ENCODE data around the gene ZRANB3. TPM values are rescaled to one million over a fixed set of nuclear protein-coding genes. Genes with fewer than 3 reads are reported as not detected.

The ZRANB3 gene
- total RNA-seq, 1 donor from 2014 or later = 1.4 TPM

DNA sequence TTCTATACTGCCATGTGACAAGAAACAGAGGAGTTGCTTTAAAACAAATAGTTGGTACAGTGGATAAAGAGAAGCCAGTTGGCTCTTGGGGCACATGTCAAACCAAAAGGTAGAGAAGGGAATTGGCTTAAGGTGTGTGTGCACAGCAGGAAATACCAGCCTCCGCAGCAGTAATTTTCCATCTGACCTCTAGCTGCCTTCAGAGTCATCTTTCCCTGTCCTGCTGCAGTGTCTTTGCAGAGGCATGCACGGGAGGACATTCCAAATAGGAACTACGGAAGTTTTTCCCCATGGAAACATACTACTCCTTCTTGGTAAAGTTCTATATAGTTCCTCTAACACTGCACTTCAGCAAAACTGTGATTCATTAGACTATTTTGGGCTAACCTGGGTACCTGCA lies 379.4 kb downstream of the ZRANB3 start:
- intact Hi-C loops (cut with micrococcal nuclease) = no loop called here
- no peaks in the 10 kb centered on the region for H3K27me3 ChIP-seq (ENCODE audit: low read depth)
- no peak for DNase-seq
- no peak overlapping the region for H3K4me3 ChIP-seq
- TF ChIP-seq, protein P1, sequence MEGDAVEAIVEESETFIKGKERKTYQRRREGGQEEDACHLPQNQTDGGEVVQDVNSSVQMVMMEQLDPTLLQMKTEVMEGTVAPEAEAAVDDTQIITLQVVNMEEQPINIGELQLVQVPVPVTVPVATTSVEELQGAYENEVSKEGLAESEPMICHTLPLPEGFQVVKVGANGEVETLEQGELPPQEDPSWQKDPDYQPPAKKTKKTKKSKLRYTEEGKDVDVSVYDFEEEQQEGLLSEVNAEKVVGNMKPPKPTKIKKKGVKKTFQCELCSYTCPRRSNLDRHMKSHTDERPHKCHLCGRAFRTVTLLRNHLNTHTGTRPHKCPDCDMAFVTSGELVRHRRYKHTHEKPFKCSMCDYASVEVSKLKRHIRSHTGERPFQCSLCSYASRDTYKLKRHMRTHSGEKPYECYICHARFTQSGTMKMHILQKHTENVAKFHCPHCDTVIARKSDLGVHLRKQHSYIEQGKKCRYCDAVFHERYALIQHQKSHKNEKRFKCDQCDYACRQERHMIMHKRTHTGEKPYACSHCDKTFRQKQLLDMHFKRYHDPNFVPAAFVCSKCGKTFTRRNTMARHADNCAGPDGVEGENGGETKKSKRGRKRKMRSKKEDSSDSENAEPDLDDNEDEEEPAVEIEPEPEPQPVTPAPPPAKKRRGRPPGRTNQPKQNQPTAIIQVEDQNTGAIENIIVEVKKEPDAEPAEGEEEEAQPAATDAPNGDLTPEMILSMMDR (IDR thresholded peaks at IDR 0.05; ENCODE audit: borderline replicate concordance) = no peak
- peaks cover 26% of the 10 kb centered on the region for H3K4me1 ChIP-seq
- H3K36me3 ChIP-seq = peaks cover 69% of the 10 kb centered on the region
- H3K9me3 ChIP-seq (replicated peaks) = no peaks in the 10 kb centered on the region
- H3K27ac ChIP-seq (replicated peaks) = no peak overlapping the region

GRCh38 chr2:135150725-135151124 lies 380.3 kb downstream of the ZRANB3 start:
- DNase-seq = no peak
- intact Hi-C loops (cut with micrococcal nuclease) = no loop called here
- H3K36me3 ChIP-seq = peaks cover 60% of the 10 kb centered on the region

DNA sequence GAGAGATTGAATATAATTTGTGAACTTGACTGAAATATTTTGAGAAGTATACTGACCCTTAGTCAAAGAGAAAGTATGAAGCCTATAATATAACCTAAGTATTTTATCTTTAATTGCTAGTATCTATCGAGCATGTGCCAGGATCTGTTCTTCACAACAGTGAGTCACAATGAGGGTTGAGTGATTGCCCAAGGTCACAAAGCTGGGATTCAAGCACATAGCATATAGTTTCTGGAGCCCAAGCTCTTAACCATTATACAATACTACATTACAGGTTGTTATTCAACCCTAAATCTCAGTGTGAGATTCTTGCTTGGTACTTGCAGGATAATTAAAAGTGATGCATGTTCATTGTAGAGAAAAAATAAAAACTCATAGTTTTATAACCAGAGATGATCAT lies 381.8 kb downstream of the ZRANB3 start:
- intact Hi-C loops (cut with micrococcal nuclease) = no loop called here
- Histone ChIP-seq H3K27ac (replicated peaks) (no peak overlapping the region), H3K4me1 (peaks cover 26% of the 10 kb centered on the region), H3K9me3 (replicated peaks) (no peaks in the 10 kb centered on the region), H3K36me3 (peaks cover 52% of the 10 kb centered on the region), H3K27me3 (ENCODE audit: low read depth) (no peaks in the 10 kb centered on the region), H3K4me3 (no peak overlapping the region)
- TF ChIP-seq, protein P1 (IDR thresholded peaks at IDR 0.05; ENCODE audit: borderline replicate concordance) = no peak
- no peak for DNase-seq

More at GRCh38 chr2:135150725-135151124, 380.3 kb downstream of the ZRANB3 start:
- peaks cover 26% of the 10 kb centered on the region for H3K4me1 ChIP-seq
- H3K9me3 ChIP-seq (replicated peaks) = no peaks in the 10 kb centered on the region
- TF ChIP-seq, protein P1 (IDR thresholded peaks at IDR 0.05; ENCODE audit: borderline replicate concordance) = no peak
- H3K4me3 ChIP-seq = no peak overlapping the region
- H3K27me3 ChIP-seq (ENCODE audit: low read depth) = no peaks in the 10 kb centered on the region
- no peak overlapping the region for H3K27ac ChIP-seq (replicated peaks)

DNA sequence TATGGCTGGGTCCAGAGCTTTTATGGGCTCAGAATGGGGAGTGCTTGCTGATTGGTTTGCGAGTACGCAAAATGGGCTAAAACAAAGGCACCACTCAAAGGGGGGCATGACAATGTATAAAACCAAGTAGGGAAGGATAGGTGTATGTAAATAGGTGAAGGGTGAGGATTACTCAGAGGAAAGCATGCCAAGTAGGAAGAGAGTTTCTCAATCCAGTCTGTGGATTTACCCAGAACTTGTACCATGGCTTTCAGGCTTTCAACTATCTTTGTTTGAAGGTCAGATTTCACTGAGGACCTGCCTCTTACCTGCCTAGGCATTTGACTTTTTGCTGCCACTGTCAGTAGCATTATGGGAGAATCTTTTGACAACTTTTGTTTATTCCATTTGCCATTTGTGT lies 386.7 kb downstream of the ZRANB3 start:
- no peak for DNase-seq
- peaks cover 22% of the 10 kb centered on the region for H3K9me3 ChIP-seq (replicated peaks)
- H3K27me3 ChIP-seq (ENCODE audit: low read depth) = no peaks in the 10 kb centered on the region
- intact Hi-C loops (cut with micrococcal nuclease) = no loop called here
- no peak overlapping the region for H3K27ac ChIP-seq (replicated peaks)
- TF ChIP-seq, protein P1 (IDR thresholded peaks at IDR 0.05; ENCODE audit: borderline replicate concordance) = no peak
- no peak overlapping the region for H3K4me3 ChIP-seq
- peaks cover 7% of the 10 kb centered on the region for H3K4me1 ChIP-seq
- H3K36me3 ChIP-seq = peaks cover 50% of the 10 kb centered on the region

- no peak for DNase-seq
- H3K27me3 ChIP-seq (ENCODE audit: low read depth) = no peaks in the 10 kb centered on the region
- no peak overlapping the region for H3K4me3 ChIP-seq
- peaks cover 70% of the 10 kb centered on the region for H3K36me3 ChIP-seq
- intact Hi-C loops (cut with micrococcal nuclease) = no loop called here
- H3K27ac ChIP-seq (replicated peaks) = no peak overlapping the region
- H3K9me3 ChIP-seq (replicated peaks) = peaks cover 22% of the 10 kb centered on the region
- TF ChIP-seq, protein P1 (IDR thresholded peaks at IDR 0.05; ENCODE audit: borderline replicate concordance) = no peak
- H3K4me1 ChIP-seq = no peaks in the 10 kb centered on the region
Measured at GRCh38 chr2:135142323-135142722, 388.7 kb downstream of the ZRANB3 start.

DNA sequence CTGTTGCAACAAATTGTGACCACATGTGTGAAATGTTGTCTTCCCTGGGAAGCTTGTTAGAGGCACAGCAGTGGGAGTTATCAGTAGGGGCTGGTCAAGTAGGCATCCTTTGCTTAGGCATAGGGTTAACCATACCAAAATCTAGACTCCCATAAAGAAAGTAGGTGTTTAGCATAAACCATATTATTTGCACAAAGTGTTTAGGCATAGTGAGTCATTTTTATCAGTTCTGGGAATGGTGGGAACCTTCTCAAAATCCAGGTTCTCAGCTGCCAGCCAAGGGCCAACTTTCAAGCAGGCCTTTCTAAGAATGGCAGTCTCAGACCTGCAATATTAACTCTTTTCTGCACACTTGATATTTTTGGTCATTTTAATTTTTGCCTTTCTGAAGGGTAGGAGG lies 390.4 kb downstream of the ZRANB3 start:
- H3K27ac ChIP-seq (replicated peaks) = no peak overlapping the region
- TF ChIP-seq, protein P1 (IDR thresholded peaks at IDR 0.05; ENCODE audit: borderline replicate concordance) = no peak
- peaks cover 87% of the 10 kb centered on the region for H3K36me3 ChIP-seq
- no peaks in the 10 kb centered on the region for H3K4me1 ChIP-seq
- intact Hi-C loops (cut with micrococcal nuclease) = no loop called here
- H3K27me3 ChIP-seq (ENCODE audit: low read depth) = no peaks in the 10 kb centered on the region
- H3K9me3 ChIP-seq (replicated peaks) = peaks cover 22% of the 10 kb centered on the region
- DNase-seq = no peak
- no peak overlapping the region for H3K4me3 ChIP-seq
